Stimulated activated naive CD8-positive, alpha-beta T cell treated with anti-CD3 and anti-CD28 coated beads, Interleukin-15, Interleukin-2, amounts not matched to agents 100 ng/mL and 50 ng/mL, for 24 hours (primary cell): Measurements from ENCODE around the gene CFAP251.

Source experiments
- H3K27ac Mint-ChIP-seq: one replicate; pipeline ENCODE4 v1.8.0; 2021; ENCODE audit warnings: mild to moderate bottlenecking, mixed read lengths
- H3K27me3 Mint-ChIP-seq: one replicate; pipeline ENCODE4 v1.8.0; 2021; ENCODE audit warnings: mixed read lengths
- H3K36me3 Mint-ChIP-seq: one replicate; pipeline ENCODE4 v1.8.0; 2021; ENCODE audit warnings: low read depth, mixed read lengths
- H3K4me1 Mint-ChIP-seq: one replicate; pipeline ENCODE4 v1.8.0; 2021; ENCODE audit warnings: low read depth, mixed read lengths
- H3K4me3 Mint-ChIP-seq: one replicate; pipeline ENCODE4 v1.8.0; 2021; ENCODE audit warnings: mild to moderate bottlenecking, mixed read lengths
- H3K9me3 Mint-ChIP-seq: one replicate; pipeline ENCODE4 v1.8.0; 2021; ENCODE audit warnings: mixed read lengths

The CFAP251 gene

DNA sequence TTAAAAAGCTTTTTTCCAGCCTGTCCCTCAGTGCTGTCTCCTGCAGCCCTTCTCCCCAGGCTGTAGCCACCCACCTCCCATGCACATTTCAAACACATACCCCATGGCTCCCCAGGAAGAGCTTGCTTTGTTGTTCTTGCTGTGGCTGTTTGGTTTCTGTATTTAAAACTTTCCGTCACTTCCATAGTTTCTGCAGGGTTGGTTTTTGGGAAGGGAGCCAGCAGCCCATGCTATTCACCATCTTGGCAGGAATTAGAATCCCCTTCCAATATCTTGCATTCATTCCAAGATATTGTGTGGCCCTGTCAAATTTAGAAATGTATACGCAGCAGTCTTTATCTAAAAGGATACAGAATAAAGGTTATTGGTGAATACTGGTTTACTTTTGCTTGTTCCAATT, 29.6 kb downstream of the CFAP251 start:
- no peaks in the 10 kb centered on the region for H3K36me3 Mint-ChIP-seq
- H3K27me3 Mint-ChIP-seq, result no peaks in the 10 kb centered on the region
- no peak overlapping the region for H3K27ac Mint-ChIP-seq

GRCh38 chr12:121949648-121950397, 31.4 kb downstream of the CFAP251 start:
- H3K4me1 Mint-ChIP-seq, result no peaks in the 10 kb centered on the region

More for the DNA sequence above, 29.6 kb downstream of the CFAP251 start:
- Mint-ChIP-seq H3K9me3 (no peaks in the 10 kb centered on the region), H3K4me1 (no peaks in the 10 kb centered on the region), H3K4me3 (no peak overlapping the region)

DNA sequence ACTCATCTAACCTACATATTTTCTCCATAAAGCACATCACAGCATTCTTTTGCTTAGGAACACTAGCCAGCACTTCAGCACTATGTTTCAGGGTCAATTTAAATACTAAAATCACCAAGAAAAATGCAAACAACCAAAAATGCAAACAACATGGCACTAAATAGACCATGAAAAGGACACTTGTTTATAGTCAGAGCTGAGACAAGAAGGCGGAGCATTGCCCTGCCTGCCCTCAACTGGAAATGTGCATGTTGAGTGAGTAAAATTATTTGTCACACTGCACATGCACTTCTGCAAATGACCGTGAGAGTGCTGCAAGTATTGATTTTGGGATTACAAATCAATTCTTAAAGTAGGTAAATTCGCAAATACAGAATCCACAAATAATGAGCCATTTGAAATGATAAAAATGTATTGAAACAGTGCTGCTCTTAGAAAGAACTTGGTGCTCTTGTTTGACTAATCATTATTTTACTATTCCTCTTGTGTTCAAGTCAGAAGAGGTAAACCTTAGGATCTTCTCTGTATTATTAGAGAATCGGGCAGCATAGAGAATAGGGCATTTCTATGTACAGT, 34.8 kb downstream of the CFAP251 start:
- Mint-ChIP-seq H3K27me3 (no peaks in the 10 kb centered on the region), H3K4me1 (no peaks in the 10 kb centered on the region), H3K4me3 (no peak overlapping the region), H3K9me3 (no peaks in the 10 kb centered on the region), H3K36me3 (no peaks in the 10 kb centered on the region), H3K27ac (no peak overlapping the region)

More at GRCh38 chr12:121949648-121950397, 31.4 kb downstream of the CFAP251 start:
- no peaks in the 10 kb centered on the region for H3K36me3 Mint-ChIP-seq
- no peak overlapping the region for H3K4me3 Mint-ChIP-seq
- no peaks in the 10 kb centered on the region for H3K9me3 Mint-ChIP-seq
- no peak overlapping the region for H3K27ac Mint-ChIP-seq
- no peaks in the 10 kb centered on the region for H3K27me3 Mint-ChIP-seq

DNA sequence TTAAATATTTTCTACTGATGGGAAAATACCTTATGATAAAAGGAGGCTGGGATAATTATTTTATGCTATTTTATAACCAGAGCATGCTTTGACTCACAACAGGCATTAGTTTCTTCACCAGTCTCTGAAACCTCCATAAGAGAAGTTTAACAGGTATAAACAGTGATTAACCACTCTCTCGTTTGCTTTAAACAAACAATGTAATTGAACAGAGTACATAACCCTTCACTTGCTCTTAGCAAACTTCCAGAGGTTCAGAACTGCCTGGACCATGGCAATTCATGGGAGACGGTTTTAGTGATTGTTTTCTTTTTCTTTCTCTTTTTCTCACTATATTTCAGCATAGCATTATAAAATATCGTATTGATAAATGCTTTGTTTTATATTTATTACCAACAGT, 35.3 kb downstream of the CFAP251 start:
- Mint-ChIP-seq H3K27me3 (no peaks in the 10 kb centered on the region), H3K4me3 (no peak overlapping the region), H3K9me3 (no peaks in the 10 kb centered on the region), H3K27ac (no peak overlapping the region), H3K36me3 (no peaks in the 10 kb centered on the region), H3K4me1 (no peaks in the 10 kb centered on the region)

GRCh38 chr12:121955258-121956237, 37.2 kb downstream of the CFAP251 start:
- H3K27me3 Mint-ChIP-seq, result no peaks in the 10 kb centered on the region
- H3K4me1 Mint-ChIP-seq, result no peaks in the 10 kb centered on the region
- no peak overlapping the region for H3K27ac Mint-ChIP-seq
- H3K9me3 Mint-ChIP-seq, result no peaks in the 10 kb centered on the region
- no peaks in the 10 kb centered on the region for H3K36me3 Mint-ChIP-seq
- H3K4me3 Mint-ChIP-seq, result no peak overlapping the region

DNA sequence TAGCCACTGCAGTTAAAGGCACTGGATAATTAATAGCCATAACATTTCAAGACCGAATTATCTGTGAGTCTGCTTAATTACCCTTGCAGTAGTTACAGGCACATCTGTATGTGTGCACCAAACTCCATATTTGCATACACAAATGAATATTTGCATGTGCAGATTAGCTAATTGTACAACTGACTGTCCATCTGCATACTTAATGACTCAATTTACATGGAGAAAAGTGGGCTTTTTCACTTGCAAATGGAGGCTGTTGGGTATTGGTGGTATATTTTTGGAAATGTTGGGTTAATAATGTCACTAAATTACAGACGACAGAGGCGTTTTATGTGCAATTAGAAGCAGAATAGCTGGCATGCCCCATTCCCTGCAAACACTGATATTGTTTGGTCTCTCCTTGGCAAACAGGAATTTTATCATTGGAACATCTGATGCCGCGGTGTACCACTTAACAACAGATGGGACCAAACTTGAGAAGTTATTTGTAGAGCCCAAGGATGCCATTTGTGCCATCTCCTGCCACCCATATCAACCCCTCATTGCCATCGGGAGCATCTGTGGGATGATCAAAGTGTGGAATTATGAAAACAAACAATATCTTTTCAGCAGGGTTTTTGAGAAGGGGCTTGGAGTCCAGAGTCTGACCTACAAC, 39.6 kb downstream of the CFAP251 start:
- Mint-ChIP-seq H3K27ac (no peak overlapping the region), H3K36me3 (no peaks in the 10 kb centered on the region), H3K27me3 (no peaks in the 10 kb centered on the region), H3K4me1 (no peaks in the 10 kb centered on the region), H3K9me3 (no peaks in the 10 kb centered on the region), H3K4me3 (no peak overlapping the region)

GRCh38 chr12:121958541-121959240, 40.3 kb downstream of the CFAP251 start:
- Mint-ChIP-seq H3K4me3 (no peak overlapping the region), H3K36me3 (no peaks in the 10 kb centered on the region), H3K9me3 (no peaks in the 10 kb centered on the region), H3K27ac (no peak overlapping the region), H3K4me1 (no peaks in the 10 kb centered on the region), H3K27me3 (no peaks in the 10 kb centered on the region)

DNA sequence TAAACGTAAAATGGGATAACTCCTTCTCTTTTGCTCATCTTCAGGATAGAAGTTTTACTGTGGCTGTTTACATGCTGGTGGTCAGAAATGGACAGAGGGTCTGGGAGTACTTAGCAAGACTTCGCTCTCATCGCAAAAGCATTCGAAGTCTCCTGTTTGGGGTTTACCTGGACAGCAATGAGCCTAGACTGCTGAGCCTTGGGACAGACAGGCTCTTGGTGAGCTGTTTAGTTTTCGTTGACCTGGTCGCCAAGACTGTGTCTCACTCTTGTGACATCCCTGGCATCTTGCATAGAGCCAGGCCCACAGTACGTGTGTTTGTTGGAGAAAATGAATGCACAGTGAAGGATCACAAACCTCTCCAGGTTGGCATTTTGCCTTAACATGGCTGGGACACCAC, 42.1 kb downstream of the CFAP251 start:
- no peaks in the 10 kb centered on the region for H3K9me3 Mint-ChIP-seq
- H3K27me3 Mint-ChIP-seq, result no peaks in the 10 kb centered on the region
- no peaks in the 10 kb centered on the region for H3K36me3 Mint-ChIP-seq
- no peaks in the 10 kb centered on the region for H3K4me1 Mint-ChIP-seq
- no peak overlapping the region for H3K27ac Mint-ChIP-seq
- H3K4me3 Mint-ChIP-seq, result no peak overlapping the region

DNA sequence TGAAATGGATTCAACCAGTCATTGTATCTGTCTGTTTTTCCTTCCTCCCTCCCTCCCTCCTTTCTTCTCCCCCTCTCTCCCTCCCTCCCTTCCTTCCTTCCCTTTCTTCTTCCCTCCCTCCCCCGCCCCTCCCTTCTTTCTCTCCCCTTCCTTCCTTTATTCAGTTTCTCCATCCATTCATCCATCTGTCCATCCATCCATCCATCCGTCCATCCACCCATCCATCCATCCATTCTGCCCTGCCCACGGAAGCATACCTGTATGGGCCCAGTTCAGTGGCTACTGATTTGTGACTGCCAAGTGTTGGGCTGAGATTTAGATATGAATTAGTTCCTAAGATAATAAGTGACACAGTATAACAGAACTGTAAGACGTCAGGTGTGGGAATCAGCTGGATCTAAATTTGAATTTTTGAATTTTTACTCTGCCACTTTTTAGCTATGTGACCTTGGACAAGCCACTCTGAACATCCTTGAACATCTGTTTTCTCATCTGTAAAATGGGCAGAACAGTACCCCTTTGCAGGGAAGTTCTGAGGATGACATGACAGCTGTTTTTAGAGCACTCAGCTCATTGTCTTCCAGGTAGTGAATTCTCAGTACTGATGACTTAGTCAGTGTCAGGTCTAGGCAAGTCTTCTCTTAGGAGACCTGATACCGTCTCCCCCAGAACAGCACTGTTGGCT, 42.9 kb downstream of the CFAP251 start:
- no peaks in the 10 kb centered on the region for H3K36me3 Mint-ChIP-seq

GRCh38 chr12:121963341-121964018, 45.1 kb downstream of the CFAP251 start:
- Mint-ChIP-seq H3K27ac (no peak overlapping the region), H3K4me1 (no peaks in the 10 kb centered on the region), H3K36me3 (no peaks in the 10 kb centered on the region), H3K9me3 (no peaks in the 10 kb centered on the region), H3K27me3 (no peaks in the 10 kb centered on the region), H3K4me3 (no peak overlapping the region)

More for the DNA sequence above, 42.9 kb downstream of the CFAP251 start:
- Mint-ChIP-seq H3K27me3 (no peaks in the 10 kb centered on the region), H3K4me3 (no peak overlapping the region), H3K4me1 (no peaks in the 10 kb centered on the region), H3K27ac (no peak overlapping the region), H3K9me3 (no peaks in the 10 kb centered on the region)

GRCh38 chr12:121964813-121965643, 46.6 kb downstream of the CFAP251 start:
- Mint-ChIP-seq H3K4me3 (no peak overlapping the region), H3K27ac (no peak overlapping the region), H3K36me3 (no peaks in the 10 kb centered on the region), H3K4me1 (peaks cover 5% of the 10 kb centered on the region), H3K9me3 (no peaks in the 10 kb centered on the region), H3K27me3 (no peaks in the 10 kb centered on the region)

- peaks cover 5% of the 10 kb centered on the region for H3K4me1 Mint-ChIP-seq
- peaks cover 2% of the 10 kb centered on the region for H3K9me3 Mint-ChIP-seq
- H3K4me3 Mint-ChIP-seq, result no peak overlapping the region
- no peak overlapping the region for H3K27ac Mint-ChIP-seq
- peaks cover under 1% of the 10 kb centered on the region for H3K36me3 Mint-ChIP-seq
- peaks cover under 1% of the 10 kb centered on the region for H3K27me3 Mint-ChIP-seq
Measured at GRCh38 chr12:121966959-121967358, 48.6 kb downstream of the CFAP251 start.

- peaks cover 5% of the 10 kb centered on the region for H3K36me3 Mint-ChIP-seq
- H3K27ac Mint-ChIP-seq, result no peak overlapping the region
- peaks cover 3% of the 10 kb centered on the region for H3K27me3 Mint-ChIP-seq
- peaks cover 5% of the 10 kb centered on the region for H3K4me1 Mint-ChIP-seq
- no peak overlapping the region for H3K4me3 Mint-ChIP-seq
- peaks cover 6% of the 10 kb centered on the region for H3K9me3 Mint-ChIP-seq
Measured at GRCh38 chr12:121968876-121969275, 50.5 kb downstream of the CFAP251 start.
